Measurements from ENCODE around the gene NRG4. TPM values are rescaled to one million over a fixed set of nuclear protein-coding genes. Genes with fewer than 3 reads are reported as not detected.

The NRG4 gene
- total and polyA plus RNA-seq, 9 of the 15 experiments (the other 6 are each of a cell fraction or from before 2014, with no cell fraction given): 0.33 to 2.5 (median 0.76) TPM

GRCh38 chr15:75995611-75996010 is 16.6 kb downstream of the NRG4 start:
- BruUV-seq (replicated peaks): no TSS peak
- H3K9ac ChIP-seq (ENCODE audit: insufficient read depth in 1 of 2, low read depth in 2 of 2, low read length in 2 of 2): no peak overlapping the region
- no peaks in the 10 kb centered on the region for H3K4me1 ChIP-seq (replicated peaks in 1 of 2; ENCODE audit: control insufficient read depth in 2 of 2, insufficient read depth in 2 of 2, low read length in 2 of 2)
- no peak overlapping the region for H3K4me2 ChIP-seq (ENCODE audit: insufficient read depth, low read length)
- H3K27ac ChIP-seq (ENCODE audit: extremely low read depth, low read depth, low read length): no peak overlapping the region
- ChIA-PET POLR2A (interaction anchor here (0.6 to 1.2 kb wide), 4 partner anchors 9 to 85 kb away, joined by 3 read pairs; no protein-coding TSS in a partner anchor), CTCF (ENCODE audit: low intra/inter-chr PET ratio) (no interaction called here)
- H3K36me3 ChIP-seq (ENCODE audit: control insufficient read depth, insufficient read depth, low read length): no peaks in the 10 kb centered on the region
- intact Hi-C loops (cut with micrococcal nuclease): no loop called here
- H3K4me3 ChIP-seq: no peak overlapping the region
- in situ Hi-C loops (cut with MboI): no loop called here
- DNase-seq (ENCODE audit: extremely low read depth in 1 of 4, low spot score in 3 of 4) (no peak), ATAC-seq (no peak), FAIRE-seq (no peak)
- H3K79me2 ChIP-seq (ENCODE audit: control insufficient read depth, insufficient read depth, low read length): no peaks in the 10 kb centered on the region
- no peaks in the 10 kb centered on the region; a peak in 1 of 5 replicates for H3K27me3 ChIP-seq (ENCODE audit: control insufficient read depth in 2 of 2, insufficient read depth in 2 of 2, low read length in 2 of 2)
- no peak overlapping the region for H2AFZ ChIP-seq (ENCODE audit: low read depth, low read length)
- no peaks in the 10 kb centered on the region for H3K9me1 ChIP-seq (ENCODE audit: control insufficient read depth, insufficient read depth, low read length)
- H3K9me3 ChIP-seq (replicated peaks; ENCODE audit: control insufficient read depth, insufficient read depth, low read depth, low read length): no peaks in the 10 kb centered on the region
- 18% methylated on average over 1 of the region's 1 CpG for WGBS (ENCODE audit: insufficient coverage, low coverage, missing lambda C conversion rate)
- no peaks in the 10 kb centered on the region for H4K20me1 ChIP-seq (replicated peaks; ENCODE audit: control insufficient read depth, insufficient read depth, low read length)
- TF ChIP-seq POLR2G (IDR thresholded peaks at IDR 0.05; ENCODE audit: low read depth, low read length): no peak
- TF ChIP-seq HCFC1 (IDR thresholded peaks at IDR 0.05; ENCODE audit: low read depth, low read length): no peak
- no peak for TF ChIP-seq RBM15 (IDR thresholded peaks at IDR 0.05; ENCODE audit: insufficient read depth, low read length)
- no peak for TF ChIP-seq NCOA6 (IDR thresholded peaks at IDR 0.05)
- no peak for TF ChIP-seq TARDBP (IDR thresholded peaks at IDR 0.05)
- TF ChIP-seq AFF1 (IDR thresholded peaks at IDR 0.05; ENCODE audit: low read depth in 1 of 2, partially characterized antibody in 2 of 2): no peak
- no peak for TF ChIP-seq TAF7 (tag; IDR thresholded peaks at IDR 0.05)
- TF ChIP-seq ZNF318 (IDR thresholded peaks at IDR 0.05; ENCODE audit: borderline replicate concordance in 1 of 2, low read depth in 1 of 2): no peak
- no peak for TF ChIP-seq ASH1L (IDR thresholded peaks at IDR 0.05; ENCODE audit: borderline replicate concordance, low read depth, partially characterized antibody)
- TF ChIP-seq MIER1 (IDR thresholded peaks at IDR 0.05; ENCODE audit: low read depth): no peak
- TF ChIP-seq CBX3 (IDR thresholded peaks at IDR 0.05; ENCODE audit: borderline replicate concordance in 1 of 2, low read length in 2 of 2): no peak
